Islet of Langerhans (tissue), 1 donor: ENCODE results near the gene EXOC7.

Source experiments
- FAIRE-seq: peaks from one replicate; lab custom pipeline; 2011; peaks lifted over from hg19 to GRCh38; lab: Jason Lieb, UNC

Gene EXOC7

GRCh38 chr17:76103274-76104139 is at the start of gene EXOC7:
Gene EXOC7, minus strand, starts transcription at chr17:76103787. Its CDS starts 95 bp downstream, at chr17:76103692.
- no peak for FAIRE-seq

- no peak for FAIRE-seq
These were observed 49.6 kb upstream of the EXOC7 start for GRCh38 chr17:76153202-76153601.

- no peak for FAIRE-seq
These were observed 49.0 kb upstream of the EXOC7 start for GRCh38 chr17:76152591-76152990.

GRCh38 chr17:76151896-76152454 is 48.4 kb upstream of the EXOC7 start:
- no peak for FAIRE-seq

GRCh38 chr17:76150712-76151622 is 47.4 kb upstream of the EXOC7 start:
- FAIRE-seq, result no peak

- no peak for FAIRE-seq
These were observed 45.6 kb upstream of the EXOC7 start for GRCh38 chr17:76149214-76149613.

GRCh38 chr17:76148015-76148326 is 44.4 kb upstream of the EXOC7 start:
- FAIRE-seq, result no peak

GRCh38 chr17:76147211-76148014 is 43.8 kb upstream of the EXOC7 start:
- FAIRE-seq, result no peak

GRCh38 chr17:76146053-76146851 is 42.7 kb upstream of the EXOC7 start:
- FAIRE-seq, result no peak

- FAIRE-seq, result no peak
These were observed 41.9 kb upstream of the EXOC7 start for GRCh38 chr17:76145231-76146052.

GRCh38 chr17:76142585-76143041 is 39.0 kb upstream of the EXOC7 start:
- FAIRE-seq, result no peak

GRCh38 chr17:76142039-76142584 is 38.5 kb upstream of the EXOC7 start:
- no peak for FAIRE-seq

GRCh38 chr17:76141212-76142038 is 37.8 kb upstream of the EXOC7 start, which contains the start of gene FOXJ1:
Gene FOXJ1, minus strand, starts transcription at chr17:76141245. Its CDS starts 850 bp downstream, at chr17:76140395.
- FAIRE-seq, result no peak

- no peak for FAIRE-seq
These were observed 37.1 kb upstream of the EXOC7 start for GRCh38 chr17:76140661-76141211.

- no peak for FAIRE-seq
These were observed 36.4 kb upstream of the EXOC7 start for GRCh38 chr17:76139801-76140660.

GRCh38 chr17:76138896-76139752 is 35.5 kb upstream of the EXOC7 start:
- FAIRE-seq, result no peak
